ENCODE measurements around the gene LIMS2. TPM values are rescaled to one million over a fixed set of nuclear protein-coding genes. Genes with fewer than 3 reads are reported as not detected.

Gene LIMS2
- total and polyA plus RNA-seq, 2 donors (not counting 1 experiment from before 2014, with no cell fraction given) = 1.8 to 17.3 TPM

DNA sequence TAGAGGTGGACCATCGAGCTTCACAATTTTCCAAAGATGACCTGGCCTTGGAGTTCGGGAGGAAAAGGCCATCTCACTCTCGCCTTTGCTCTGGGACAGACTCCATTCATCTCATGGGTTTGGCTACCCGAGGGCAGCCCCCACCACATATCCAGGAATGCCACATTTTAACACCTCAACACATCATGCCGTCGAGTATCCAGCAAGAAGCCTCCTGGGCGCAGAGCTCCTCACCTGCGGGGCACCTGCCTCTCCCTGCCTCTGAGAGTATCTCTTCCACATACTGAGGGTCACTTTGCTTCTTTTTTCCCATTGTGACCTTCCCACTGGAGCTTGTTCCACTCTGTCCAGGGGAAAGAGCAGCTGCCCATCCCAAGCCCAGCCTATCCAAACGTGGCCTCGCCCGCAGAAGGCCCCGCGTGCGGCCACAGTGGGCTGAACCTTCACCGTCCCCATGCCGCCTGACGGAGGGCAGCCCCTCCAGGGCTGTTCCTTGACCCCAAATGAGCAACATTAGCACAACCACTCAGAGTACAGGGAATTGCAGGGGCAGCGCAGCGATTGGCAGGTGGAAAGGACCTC lies 5.5 kb upstream of the LIMS2 start:
- H3K27me3 ChIP-seq (ENCODE audit: control insufficient read depth, insufficient read depth, low read length) = peaks cover 14% of the 10 kb centered on the region
- DNase-seq (ENCODE audit: low read depth in 2 of 2) = no peak
- H3K9ac ChIP-seq (ENCODE audit: insufficient read depth, low read length) = no peak overlapping the region
- peak overlapping the region; percentile 49 for H3K4me2 ChIP-seq (ENCODE audit: extremely low read depth, insufficient read depth, low read length)
- no peak overlapping the region for H3K27ac ChIP-seq (ENCODE audit: insufficient read depth, low read length)
- H4K20me1 ChIP-seq (ENCODE audit: control insufficient read depth, extremely low read depth, insufficient read depth, low read length) = no peaks in the 10 kb centered on the region
- TF ChIP-seq, protein P1, sequence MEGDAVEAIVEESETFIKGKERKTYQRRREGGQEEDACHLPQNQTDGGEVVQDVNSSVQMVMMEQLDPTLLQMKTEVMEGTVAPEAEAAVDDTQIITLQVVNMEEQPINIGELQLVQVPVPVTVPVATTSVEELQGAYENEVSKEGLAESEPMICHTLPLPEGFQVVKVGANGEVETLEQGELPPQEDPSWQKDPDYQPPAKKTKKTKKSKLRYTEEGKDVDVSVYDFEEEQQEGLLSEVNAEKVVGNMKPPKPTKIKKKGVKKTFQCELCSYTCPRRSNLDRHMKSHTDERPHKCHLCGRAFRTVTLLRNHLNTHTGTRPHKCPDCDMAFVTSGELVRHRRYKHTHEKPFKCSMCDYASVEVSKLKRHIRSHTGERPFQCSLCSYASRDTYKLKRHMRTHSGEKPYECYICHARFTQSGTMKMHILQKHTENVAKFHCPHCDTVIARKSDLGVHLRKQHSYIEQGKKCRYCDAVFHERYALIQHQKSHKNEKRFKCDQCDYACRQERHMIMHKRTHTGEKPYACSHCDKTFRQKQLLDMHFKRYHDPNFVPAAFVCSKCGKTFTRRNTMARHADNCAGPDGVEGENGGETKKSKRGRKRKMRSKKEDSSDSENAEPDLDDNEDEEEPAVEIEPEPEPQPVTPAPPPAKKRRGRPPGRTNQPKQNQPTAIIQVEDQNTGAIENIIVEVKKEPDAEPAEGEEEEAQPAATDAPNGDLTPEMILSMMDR (conservative IDR thresholded peaks at IDR 0.05 in 1 of 2, IDR thresholded peaks at IDR 0.05 in 1 of 2; ENCODE audit: low read depth in 1 of 2, low read length in 2 of 2) = no peak
- no peak for TF ChIP-seq EZH2 (IDR thresholded peaks at IDR 0.05; ENCODE audit: low read length, missing control alignments)
- no peaks in the 10 kb centered on the region for H3K36me3 ChIP-seq (ENCODE audit: control insufficient read depth, insufficient read depth, low read length)
- H3K79me2 ChIP-seq (ENCODE audit: control insufficient read depth, insufficient read depth, low read length) = no peaks in the 10 kb centered on the region
- no peaks in the 10 kb centered on the region for H3K9me3 ChIP-seq (ENCODE audit: control insufficient read depth, insufficient read depth, low read depth, low read length)
- no peak overlapping the region for H2AFZ ChIP-seq (ENCODE audit: low read length)
- H3K4me1 ChIP-seq (ENCODE audit: control insufficient read depth, extremely low read depth, insufficient read depth, low read length) = peaks cover 6% of the 10 kb centered on the region
- H3K4me3 ChIP-seq (replicated peaks in 1 of 4; ENCODE audit: control extremely low read depth in 1 of 4, insufficient read depth in 1 of 4, low read depth in 3 of 4, low read length in 4 of 4) = no peak overlapping the region

DNA sequence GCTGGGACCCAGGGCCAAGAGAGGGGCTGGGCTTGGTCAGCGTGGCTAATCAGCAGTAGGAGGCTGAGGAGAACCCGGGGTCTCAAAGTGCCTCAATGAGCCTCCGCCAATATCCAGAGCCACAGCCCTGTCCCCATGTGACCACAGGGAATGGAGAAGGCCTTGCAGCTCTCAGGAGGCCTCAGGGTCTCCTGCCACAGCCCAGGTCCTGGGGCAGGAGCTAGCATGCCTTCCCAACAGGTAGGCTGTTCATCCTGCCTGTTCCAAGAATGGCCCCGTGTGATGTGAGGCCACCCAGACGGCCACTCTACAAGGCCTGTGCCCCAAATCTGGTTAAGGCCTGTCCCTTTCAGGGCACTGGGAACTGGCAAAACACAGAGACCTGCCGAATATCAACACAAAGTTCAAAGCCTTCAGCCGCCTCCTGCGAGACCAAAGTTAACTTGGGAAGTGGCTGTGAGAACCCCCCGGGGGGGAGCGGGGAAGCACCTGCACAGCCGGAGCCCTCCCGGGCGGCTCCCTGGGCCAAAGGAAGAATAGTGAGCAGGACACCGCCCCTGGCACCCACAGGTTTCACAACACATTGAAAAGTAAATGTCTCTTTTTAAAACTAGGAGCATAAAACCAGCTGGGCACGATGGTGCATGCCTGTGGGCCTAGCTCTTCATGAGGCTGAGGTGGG lies 4.5 kb upstream of the LIMS2 start:
- Histone ChIP-seq H4K20me1 (ENCODE audit: control insufficient read depth, extremely low read depth, insufficient read depth, low read length) (no peaks in the 10 kb centered on the region), H3K9ac (ENCODE audit: insufficient read depth, low read length) (no peak overlapping the region), H3K4me1 (ENCODE audit: control insufficient read depth, extremely low read depth, insufficient read depth, low read length) (peaks cover 6% of the 10 kb centered on the region), H2AFZ (ENCODE audit: low read length) (no peak overlapping the region), H3K36me3 (ENCODE audit: control insufficient read depth, insufficient read depth, low read length) (no peaks in the 10 kb centered on the region), H3K79me2 (ENCODE audit: control insufficient read depth, insufficient read depth, low read length) (no peaks in the 10 kb centered on the region), H3K27me3 (ENCODE audit: control insufficient read depth, insufficient read depth, low read length) (peaks cover 14% of the 10 kb centered on the region), H3K4me2 (ENCODE audit: extremely low read depth, insufficient read depth, low read length) (no peak overlapping the region), H3K27ac (ENCODE audit: insufficient read depth, low read length) (no peak overlapping the region), H3K4me3 (replicated peaks in 1 of 4; ENCODE audit: control extremely low read depth in 1 of 4, insufficient read depth in 1 of 4, low read depth in 3 of 4, low read length in 4 of 4) (no peak overlapping the region), H3K9me3 (ENCODE audit: control insufficient read depth, insufficient read depth, low read depth, low read length) (no peaks in the 10 kb centered on the region)
- TF ChIP-seq, protein P1 (conservative IDR thresholded peaks at IDR 0.05 in 1 of 2, IDR thresholded peaks at IDR 0.05 in 1 of 2; ENCODE audit: low read depth in 1 of 2, low read length in 2 of 2) = no peak
- TF ChIP-seq EZH2 (IDR thresholded peaks at IDR 0.05; ENCODE audit: low read length, missing control alignments) = no peak
- no peak for DNase-seq (ENCODE audit: low read depth in 2 of 2)

DNA sequence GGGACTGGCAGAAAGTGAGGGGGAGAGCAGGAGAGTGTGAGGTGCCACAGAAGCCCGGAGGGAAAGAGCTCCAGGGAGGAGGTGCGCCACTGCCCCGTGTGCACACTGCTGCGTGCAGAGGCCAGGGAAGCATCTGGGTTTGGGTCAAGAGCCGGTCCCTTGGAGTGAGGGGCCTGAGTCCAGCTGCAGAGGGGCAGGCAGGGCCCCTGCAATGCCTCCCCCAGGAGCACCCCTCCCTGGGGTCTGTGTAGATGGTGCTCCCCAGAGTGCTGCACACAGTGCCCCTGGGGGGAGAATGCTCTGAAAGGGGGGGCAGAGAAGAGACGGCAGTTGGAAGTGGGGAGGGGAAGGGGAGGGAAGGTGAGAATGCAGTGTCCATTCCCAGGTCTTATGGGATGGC lies 3.7 kb upstream of the LIMS2 start:
- Histone ChIP-seq H3K4me3 (replicated peaks in 1 of 4; ENCODE audit: control extremely low read depth in 1 of 4, insufficient read depth in 1 of 4, low read depth in 3 of 4, low read length in 4 of 4) (no peak overlapping the region), H3K27me3 (ENCODE audit: control insufficient read depth, insufficient read depth, low read length) (peaks cover 18% of the 10 kb centered on the region), H3K27ac (ENCODE audit: insufficient read depth, low read length) (no peak overlapping the region), H3K36me3 (ENCODE audit: control insufficient read depth, insufficient read depth, low read length) (no peaks in the 10 kb centered on the region), H3K4me2 (ENCODE audit: extremely low read depth, insufficient read depth, low read length) (no peak overlapping the region), H2AFZ (ENCODE audit: low read length) (no peak overlapping the region), H4K20me1 (ENCODE audit: control insufficient read depth, extremely low read depth, insufficient read depth, low read length) (no peaks in the 10 kb centered on the region), H3K9me3 (ENCODE audit: control insufficient read depth, insufficient read depth, low read depth, low read length) (no peaks in the 10 kb centered on the region), H3K4me1 (ENCODE audit: control insufficient read depth, extremely low read depth, insufficient read depth, low read length) (peaks cover 6% of the 10 kb centered on the region), H3K79me2 (ENCODE audit: control insufficient read depth, insufficient read depth, low read length) (no peaks in the 10 kb centered on the region), H3K9ac (ENCODE audit: insufficient read depth, low read length) (no peak overlapping the region)
- no peak for DNase-seq (ENCODE audit: low read depth in 2 of 2)
- TF ChIP-seq EZH2 (IDR thresholded peaks at IDR 0.05; ENCODE audit: low read length, missing control alignments) = no peak
- TF ChIP-seq, protein P1 (conservative IDR thresholded peaks at IDR 0.05 in 1 of 2, IDR thresholded peaks at IDR 0.05 in 1 of 2; ENCODE audit: low read depth in 1 of 2, low read length in 2 of 2) = no peak

Data from fibroblast of lung (primary cell).